ENCODE measurements around the gene POLD4.

POLD4 gene

DNA sequence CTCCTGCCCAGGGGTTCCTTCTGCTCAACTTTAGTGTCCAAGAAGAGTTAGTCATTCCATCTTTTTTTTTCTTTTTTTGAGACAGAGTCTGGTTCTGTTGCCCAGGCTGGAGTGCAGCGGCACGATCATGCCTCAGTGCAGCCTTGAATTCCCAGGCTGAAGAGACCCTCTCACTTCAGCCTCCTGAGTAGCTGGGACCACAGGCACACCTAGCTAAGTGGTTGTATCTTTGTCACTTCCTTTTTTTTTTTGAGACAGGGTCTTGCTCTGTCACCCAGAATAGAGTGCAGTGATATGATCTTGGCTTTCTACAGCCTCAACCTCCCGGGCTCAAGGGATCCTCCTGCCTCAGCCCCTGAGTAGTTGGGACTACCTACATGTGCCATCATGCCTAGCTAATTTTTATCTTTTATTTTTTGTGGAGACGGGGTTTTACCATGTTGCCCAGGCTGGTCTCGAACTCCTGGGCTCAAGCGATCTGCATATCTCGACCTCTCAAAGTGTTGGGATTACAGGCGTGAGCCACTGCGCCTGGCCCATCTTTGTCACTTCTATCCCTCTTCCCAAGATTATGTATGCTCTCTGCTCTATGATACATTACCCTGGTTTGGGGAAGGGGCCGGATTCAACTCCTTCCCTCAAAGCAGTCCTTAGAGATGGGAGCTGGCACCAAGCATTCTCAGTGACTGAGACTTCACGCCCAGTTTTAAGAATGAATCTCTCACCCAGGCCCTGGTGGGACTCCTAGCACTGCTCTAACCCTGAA is 40.0 kb downstream of the POLD4 start:
- H3K9me3 ChIP-seq (ENCODE audit: control insufficient read depth, insufficient read depth, low read length), result no peaks in the 10 kb centered on the region
- H3K4me3 ChIP-seq (ENCODE audit: low read length), result no peak overlapping the region
- H3K27ac ChIP-seq (ENCODE audit: low read length), result no peak overlapping the region
- no peak for DNase-seq (ENCODE audit: low read depth, low spot score)
- H3K36me3 ChIP-seq (ENCODE audit: control insufficient read depth, insufficient read depth, low read length), result peaks cover 2% of the 10 kb centered on the region; the same call in 1 of the 2 replicates
- H3K27me3 ChIP-seq (ENCODE audit: control insufficient read depth, insufficient read depth, low read length), result peaks cover 2% of the 10 kb centered on the region; the same call in 1 of the 2 replicates
- H3K4me1 ChIP-seq (ENCODE audit: control insufficient read depth, insufficient read depth, low read length), result no peaks in the 10 kb centered on the region
- no CpG with 5 or more reads among the region's 11 CpGs for WGBS (ENCODE audit: insufficient coverage, insufficient read length)

DNA sequence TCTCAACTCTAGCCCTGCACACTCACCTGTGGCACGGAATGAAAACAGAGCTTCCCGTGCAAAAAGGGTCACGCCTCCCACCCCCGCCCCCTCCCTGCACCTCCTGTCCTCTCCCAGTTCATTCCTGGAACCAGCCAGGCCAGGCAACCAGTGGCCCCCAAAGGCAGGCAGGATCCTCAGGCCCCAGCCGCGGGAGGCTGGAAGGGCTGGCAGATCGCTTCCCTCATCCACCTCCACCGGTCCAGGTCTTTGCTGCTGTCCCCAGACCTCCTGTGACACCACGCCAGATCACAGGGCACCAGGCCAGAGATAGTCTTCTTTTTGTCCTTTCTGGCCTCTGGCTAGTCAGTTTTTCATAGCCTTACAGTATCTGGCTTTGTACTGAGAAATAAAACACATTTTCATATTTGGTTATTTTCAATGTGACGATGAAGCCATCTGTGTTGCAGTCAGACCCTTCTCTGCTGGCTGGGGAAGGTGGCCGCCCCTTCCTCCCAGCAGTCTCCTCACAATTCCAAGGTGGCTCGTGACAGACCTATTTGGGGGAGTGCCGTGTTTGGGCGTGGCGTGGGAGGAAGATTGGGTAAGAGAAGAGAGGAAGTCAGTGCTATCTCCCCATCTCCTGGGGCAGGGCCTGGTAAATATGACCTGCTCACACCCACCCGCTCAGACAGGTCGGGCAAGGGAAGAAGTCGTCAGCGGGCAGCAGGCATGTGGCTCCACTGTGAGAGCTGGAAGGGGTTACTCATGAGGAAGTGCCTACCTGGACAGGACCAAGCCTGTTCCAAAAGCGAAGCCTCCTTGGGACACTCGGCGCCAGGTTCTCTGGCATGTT is 40.9 kb downstream of the POLD4 start:
- WGBS (ENCODE audit: insufficient coverage, insufficient read length), result no CpG with 5 or more reads among the region's 22 CpGs
- Histone ChIP-seq H3K4me1 (ENCODE audit: control insufficient read depth, insufficient read depth, low read length) (no peaks in the 10 kb centered on the region), H3K27ac (ENCODE audit: low read length) (no peak overlapping the region), H3K27me3 (ENCODE audit: control insufficient read depth, insufficient read depth, low read length) (no peaks in the 10 kb centered on the region), H3K9me3 (ENCODE audit: control insufficient read depth, insufficient read depth, low read length) (no peaks in the 10 kb centered on the region), H3K4me3 (ENCODE audit: low read length) (no peak overlapping the region), H3K36me3 (ENCODE audit: control insufficient read depth, insufficient read depth, low read length) (peaks cover 5% of the 10 kb centered on the region)
- DNase-seq (ENCODE audit: low read depth, low spot score), result no peak

DNA sequence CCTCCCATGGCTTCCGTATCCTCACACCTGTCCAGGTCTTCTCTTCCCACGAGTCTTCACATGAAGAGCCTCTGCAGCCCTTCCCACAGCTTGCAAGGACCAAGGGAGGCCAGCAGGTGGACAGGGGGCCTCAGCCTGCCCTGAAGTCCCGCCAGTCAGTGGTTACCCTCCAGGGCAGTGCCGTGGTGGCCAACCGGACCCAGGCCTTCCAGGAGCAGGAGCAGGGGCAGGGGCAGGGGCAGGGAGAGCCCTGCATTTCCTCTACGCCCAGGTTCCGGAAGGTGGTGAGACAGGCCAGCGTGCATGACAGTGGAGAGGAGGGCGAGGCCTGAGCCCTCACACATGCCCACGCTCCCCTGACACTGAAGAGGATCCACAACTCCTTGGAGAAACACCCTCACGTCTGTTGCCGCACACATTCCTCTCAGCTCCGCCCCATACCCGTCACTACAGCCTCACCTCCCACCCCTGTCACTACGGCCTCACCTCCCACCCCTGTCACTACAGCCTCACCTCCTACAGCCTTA is 41.7 kb downstream of the POLD4 start:
- no peak overlapping the region for H3K27ac ChIP-seq (ENCODE audit: low read length)

GRCh38 chr11:67311051-67311555 is 42.2 kb downstream of the POLD4 start:
- H3K27me3 ChIP-seq (ENCODE audit: control insufficient read depth, insufficient read depth, low read length), result no peaks in the 10 kb centered on the region
- H3K4me3 ChIP-seq (ENCODE audit: low read length), result no peak overlapping the region
- H3K27ac ChIP-seq (ENCODE audit: low read length), result no peak overlapping the region
- H3K9me3 ChIP-seq (ENCODE audit: control insufficient read depth, insufficient read depth, low read length), result no peaks in the 10 kb centered on the region
- H3K4me1 ChIP-seq (ENCODE audit: control insufficient read depth, insufficient read depth, low read length), result no peaks in the 10 kb centered on the region
- no peak for DNase-seq (ENCODE audit: low read depth, low spot score)
- no CpG with 5 or more reads among the region's 18 CpGs for WGBS (ENCODE audit: insufficient coverage, insufficient read length)
- peaks cover 7% of the 10 kb centered on the region for H3K36me3 ChIP-seq (ENCODE audit: control insufficient read depth, insufficient read depth, low read length)

More for the DNA sequence above, 41.7 kb downstream of the POLD4 start:
- H3K36me3 ChIP-seq (ENCODE audit: control insufficient read depth, insufficient read depth, low read length), result peaks cover 7% of the 10 kb centered on the region
- H3K4me3 ChIP-seq (ENCODE audit: low read length), result no peak overlapping the region
- H3K27me3 ChIP-seq (ENCODE audit: control insufficient read depth, insufficient read depth, low read length), result no peaks in the 10 kb centered on the region
- no peaks in the 10 kb centered on the region for H3K4me1 ChIP-seq (ENCODE audit: control insufficient read depth, insufficient read depth, low read length)
- no CpG with 5 or more reads among the region's 15 CpGs for WGBS (ENCODE audit: insufficient coverage, insufficient read length)
- H3K9me3 ChIP-seq (ENCODE audit: control insufficient read depth, insufficient read depth, low read length), result no peaks in the 10 kb centered on the region
- DNase-seq (ENCODE audit: low read depth, low spot score), result no peak

GRCh38 chr11:67310246-67311050 is 42.9 kb downstream of the POLD4 start:
- no peak overlapping the region for H3K27ac ChIP-seq (ENCODE audit: low read length)
- H3K27me3 ChIP-seq (ENCODE audit: control insufficient read depth, insufficient read depth, low read length), result no peaks in the 10 kb centered on the region
- H3K4me1 ChIP-seq (ENCODE audit: control insufficient read depth, insufficient read depth, low read length), result no peaks in the 10 kb centered on the region
- no peaks in the 10 kb centered on the region for H3K9me3 ChIP-seq (ENCODE audit: control insufficient read depth, insufficient read depth, low read length)
- no peak for DNase-seq (ENCODE audit: low read depth, low spot score)
- no CpG with 5 or more reads among the region's 19 CpGs for WGBS (ENCODE audit: insufficient coverage, insufficient read length)
- peaks cover 7% of the 10 kb centered on the region for H3K36me3 ChIP-seq (ENCODE audit: control insufficient read depth, insufficient read depth, low read length)
- no peak overlapping the region for H3K4me3 ChIP-seq (ENCODE audit: low read length)

DNA sequence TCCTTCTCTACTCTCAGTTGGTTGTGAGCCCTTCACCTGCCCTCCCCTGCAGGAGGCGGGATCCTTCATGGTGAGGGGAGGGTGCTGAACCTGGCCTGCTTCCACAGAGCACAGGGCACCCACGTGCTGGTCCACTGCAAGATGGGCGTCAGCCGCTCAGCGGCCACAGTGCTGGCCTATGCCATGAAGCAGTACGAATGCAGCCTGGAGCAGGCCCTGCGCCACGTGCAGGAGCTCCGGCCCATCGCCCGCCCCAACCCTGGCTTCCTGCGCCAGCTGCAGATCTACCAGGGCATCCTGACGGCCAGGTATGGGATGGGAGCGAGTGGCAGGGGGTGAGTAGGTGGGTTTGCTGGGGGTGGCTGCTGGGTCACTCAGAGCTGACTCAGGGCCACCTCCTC is 43.7 kb downstream of the POLD4 start:
- Histone ChIP-seq H3K4me3 (ENCODE audit: low read length) (no peak overlapping the region), H3K9me3 (ENCODE audit: control insufficient read depth, insufficient read depth, low read length) (no peaks in the 10 kb centered on the region), H3K27me3 (ENCODE audit: control insufficient read depth, insufficient read depth, low read length) (no peaks in the 10 kb centered on the region), H3K4me1 (ENCODE audit: control insufficient read depth, insufficient read depth, low read length) (peaks cover under 1% of the 10 kb centered on the region; the same call in 1 of the 2 replicates), H3K36me3 (ENCODE audit: control insufficient read depth, insufficient read depth, low read length) (peaks cover 7% of the 10 kb centered on the region), H3K27ac (ENCODE audit: low read length) (no peak overlapping the region)
- DNase-seq (ENCODE audit: low read depth, low spot score), result no peak
- WGBS (ENCODE audit: insufficient coverage, insufficient read length), result no CpG with 5 or more reads among the region's 14 CpGs

GRCh38 chr11:67309166-67309565 is 44.2 kb downstream of the POLD4 start:
- Histone ChIP-seq H3K4me1 (ENCODE audit: control insufficient read depth, insufficient read depth, low read length) (peaks cover 3% of the 10 kb centered on the region; the same call in 1 of the 2 replicates), H3K36me3 (ENCODE audit: control insufficient read depth, insufficient read depth, low read length) (peaks cover 7% of the 10 kb centered on the region), H3K4me3 (ENCODE audit: low read length) (no peak overlapping the region), H3K9me3 (ENCODE audit: control insufficient read depth, insufficient read depth, low read length) (no peaks in the 10 kb centered on the region), H3K27me3 (ENCODE audit: control insufficient read depth, insufficient read depth, low read length) (no peaks in the 10 kb centered on the region), H3K27ac (ENCODE audit: low read length) (no peak overlapping the region)
- WGBS (ENCODE audit: insufficient coverage, insufficient read length), result no CpG with 5 or more reads among the region's 11 CpGs
- DNase-seq (ENCODE audit: low read depth, low spot score), result no peak

- peaks cover 4% of the 10 kb centered on the region; the same call in 1 of the 2 replicates for H3K4me1 ChIP-seq (ENCODE audit: control insufficient read depth, insufficient read depth, low read length)
- H3K4me3 ChIP-seq (ENCODE audit: low read length), result no peak overlapping the region
- no peaks in the 10 kb centered on the region for H3K27me3 ChIP-seq (ENCODE audit: control insufficient read depth, insufficient read depth, low read length)
- no peaks in the 10 kb centered on the region for H3K9me3 ChIP-seq (ENCODE audit: control insufficient read depth, insufficient read depth, low read length)
- DNase-seq (ENCODE audit: low read depth, low spot score), result no peak
- no peak overlapping the region for H3K27ac ChIP-seq (ENCODE audit: low read length)
- no CpG with 5 or more reads among the region's 20 CpGs for WGBS (ENCODE audit: insufficient coverage, insufficient read length)
- H3K36me3 ChIP-seq (ENCODE audit: control insufficient read depth, insufficient read depth, low read length), result peaks cover 7% of the 10 kb centered on the region
These were observed 45.1 kb downstream of the POLD4 start for GRCh38 chr11:67308031-67308866.

GRCh38 chr11:67307545-67308001 is 45.8 kb downstream of the POLD4 start:
- H3K9me3 ChIP-seq (ENCODE audit: control insufficient read depth, insufficient read depth, low read length), result no peaks in the 10 kb centered on the region
- no peak overlapping the region for H3K27ac ChIP-seq (ENCODE audit: low read length)
- no CpG with 5 or more reads among the region's 12 CpGs for WGBS (ENCODE audit: insufficient coverage, insufficient read length)
- peaks cover 4% of the 10 kb centered on the region; the same call in 1 of the 2 replicates for H3K4me1 ChIP-seq (ENCODE audit: control insufficient read depth, insufficient read depth, low read length)
- no peak for DNase-seq (ENCODE audit: low read depth, low spot score)
- no peaks in the 10 kb centered on the region for H3K27me3 ChIP-seq (ENCODE audit: control insufficient read depth, insufficient read depth, low read length)
- H3K36me3 ChIP-seq (ENCODE audit: control insufficient read depth, insufficient read depth, low read length), result peaks cover 7% of the 10 kb centered on the region
- no peak overlapping the region for H3K4me3 ChIP-seq (ENCODE audit: low read length)

Data from iPS DF 6.9 (cell line).